ENCODE measurements around the gene CCDC83. TPM values are rescaled to one million over a fixed set of nuclear protein-coding genes. Genes with fewer than 3 reads are reported as not detected.

Gene CCDC83
- total and polyA plus RNA-seq, 2 donors (not counting 1 experiment from before 2014, with no cell fraction given) = under 0.01 TPM; not detected in 1

- DNase-seq (ENCODE audit: low read depth in 2 of 2) = no peak
- Histone ChIP-seq H3K27me3 (ENCODE audit: control insufficient read depth, insufficient read depth, low read length) (no peaks in the 10 kb centered on the region), H2AFZ (ENCODE audit: low read length) (no peak overlapping the region), H3K4me3 (replicated peaks in 1 of 4; ENCODE audit: control extremely low read depth in 1 of 4, insufficient read depth in 1 of 4, low read depth in 3 of 4, low read length in 4 of 4) (peak overlapping the region; percentile 44 to 74 (median 63)), H4K20me1 (ENCODE audit: control insufficient read depth, extremely low read depth, insufficient read depth, low read length) (no peaks in the 10 kb centered on the region), H3K36me3 (ENCODE audit: control insufficient read depth, insufficient read depth, low read length) (no peaks in the 10 kb centered on the region), H3K9me3 (ENCODE audit: control insufficient read depth, insufficient read depth, low read depth, low read length) (no peaks in the 10 kb centered on the region), H3K9ac (ENCODE audit: insufficient read depth, low read length) (peak overlapping the region; percentile 6), H3K4me1 (ENCODE audit: control insufficient read depth, extremely low read depth, insufficient read depth, low read length) (peaks cover 6% of the 10 kb centered on the region), H3K4me2 (ENCODE audit: extremely low read depth, insufficient read depth, low read length) (peak overlapping the region; percentile 85), H3K27ac (ENCODE audit: insufficient read depth, low read length) (no peak overlapping the region), H3K79me2 (ENCODE audit: control insufficient read depth, insufficient read depth, low read length) (no peaks in the 10 kb centered on the region)
- TF ChIP-seq CTCF (conservative IDR thresholded peaks at IDR 0.05 in 1 of 2, IDR thresholded peaks at IDR 0.05 in 1 of 2; ENCODE audit: low read depth in 1 of 2, low read length in 2 of 2) = no peak
- no peak for TF ChIP-seq EZH2 (IDR thresholded peaks at IDR 0.05; ENCODE audit: low read length, missing control alignments)
These were observed 44.7 kb upstream of the CCDC83 start for GRCh38 chr11:85810521-85810870.

DNA sequence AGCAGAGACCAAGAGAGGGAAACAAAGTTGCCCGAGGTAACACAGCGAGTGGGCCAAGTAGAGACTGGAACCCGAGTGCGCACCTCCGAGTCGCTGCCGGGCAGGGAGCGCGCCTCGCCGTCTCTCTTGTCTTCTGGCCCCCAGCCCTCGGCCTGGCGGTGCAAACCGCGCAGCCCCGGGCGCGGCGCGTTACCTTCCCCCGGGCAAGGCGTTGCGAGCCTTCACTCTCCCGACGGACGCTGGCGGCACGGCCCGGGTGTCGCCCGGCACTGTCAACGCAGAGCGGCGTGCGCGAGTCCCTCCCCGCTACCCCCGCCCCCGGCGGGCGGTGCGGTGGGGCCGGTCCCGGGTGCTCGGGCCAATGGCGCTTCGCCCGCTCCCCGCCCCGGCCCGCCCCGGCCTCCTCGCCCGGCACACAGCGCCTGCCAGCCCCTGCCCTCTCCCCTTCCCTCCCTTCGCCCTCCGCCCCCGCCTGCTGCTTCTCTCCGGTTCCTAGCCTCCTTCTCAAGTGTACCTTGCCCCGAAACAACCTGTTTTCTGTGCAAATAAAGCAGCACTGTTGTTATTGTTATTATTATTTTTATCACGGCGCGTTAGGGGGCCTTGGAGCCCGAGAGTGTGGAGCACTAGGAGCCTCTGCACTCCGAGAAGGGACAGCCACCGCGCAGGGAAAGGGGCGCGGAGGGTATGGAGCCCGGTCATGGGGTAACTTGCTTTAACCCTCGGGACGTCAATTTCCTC is 44.1 kb upstream of the CCDC83 start, which contains the start of gene SYTL2:
Gene SYTL2 (minus strand): TSS at position 271 of the 741 bp plus-strand sequence. CDS start 53,416 bp downstream, outside the sequence.
- TF ChIP-seq CTCF (conservative IDR thresholded peaks at IDR 0.05 in 1 of 2, IDR thresholded peaks at IDR 0.05 in 1 of 2; ENCODE audit: low read depth in 1 of 2, low read length in 2 of 2) (no peak), EZH2 (IDR thresholded peaks at IDR 0.05; ENCODE audit: low read length, missing control alignments) (no peak)
- H3K36me3 ChIP-seq (ENCODE audit: control insufficient read depth, insufficient read depth, low read length) = no peaks in the 10 kb centered on the region
- DNase-seq (ENCODE audit: low read depth in 2 of 2) = peak; percentile 34 to 61
- no peaks in the 10 kb centered on the region for H3K79me2 ChIP-seq (ENCODE audit: control insufficient read depth, insufficient read depth, low read length)
- peak within 1 kb of the TSS; percentile 85 for H3K4me2 ChIP-seq (ENCODE audit: extremely low read depth, insufficient read depth, low read length)
- H4K20me1 ChIP-seq (ENCODE audit: control insufficient read depth, extremely low read depth, insufficient read depth, low read length) = no peaks in the 10 kb centered on the region
- no peaks in the 10 kb centered on the region for H3K27me3 ChIP-seq (ENCODE audit: control insufficient read depth, insufficient read depth, low read length)
- peak within 1 kb of the TSS; percentile 16 for H3K27ac ChIP-seq (ENCODE audit: insufficient read depth, low read length)
- H3K4me3 ChIP-seq (replicated peaks in 1 of 4; ENCODE audit: control extremely low read depth in 1 of 4, insufficient read depth in 1 of 4, low read depth in 3 of 4, low read length in 4 of 4) = peak within 1 kb of the TSS; percentile 44 to 74 (median 63)
- no peaks in the 10 kb centered on the region for H3K9me3 ChIP-seq (ENCODE audit: control insufficient read depth, insufficient read depth, low read depth, low read length)
- peak within 1 kb of the TSS; percentile 17 for H3K9ac ChIP-seq (ENCODE audit: insufficient read depth, low read length)
- H2AFZ ChIP-seq (ENCODE audit: low read length) = peak within 1 kb of the TSS; percentile 27
- H3K4me1 ChIP-seq (ENCODE audit: control insufficient read depth, extremely low read depth, insufficient read depth, low read length) = peaks cover 6% of the 10 kb centered on the region

DNA sequence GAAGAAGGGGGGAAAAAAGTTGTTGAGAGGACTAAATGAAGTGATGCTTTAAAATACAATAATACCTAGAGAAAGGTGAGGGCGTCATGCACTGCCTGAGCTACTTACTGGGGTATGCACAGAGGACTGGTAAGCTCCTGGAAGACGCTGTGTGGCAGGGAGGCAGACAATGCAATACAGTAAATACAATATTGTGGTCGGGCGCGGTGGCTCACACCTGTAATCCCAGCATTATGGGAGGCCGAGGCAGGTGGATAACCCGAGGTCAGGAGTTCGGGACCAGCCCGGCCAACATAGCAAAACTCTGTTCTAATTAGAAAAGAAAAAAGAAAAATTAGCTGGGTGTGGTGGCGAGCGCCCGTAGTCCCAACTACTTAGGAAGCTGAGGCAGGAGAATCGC is 43.6 kb upstream of the CCDC83 start:
- H4K20me1 ChIP-seq (ENCODE audit: control insufficient read depth, extremely low read depth, insufficient read depth, low read length) = no peaks in the 10 kb centered on the region
- H3K4me1 ChIP-seq (ENCODE audit: control insufficient read depth, extremely low read depth, insufficient read depth, low read length) = peaks cover 10% of the 10 kb centered on the region
- H3K9me3 ChIP-seq (ENCODE audit: control insufficient read depth, insufficient read depth, low read depth, low read length) = no peaks in the 10 kb centered on the region
- no peaks in the 10 kb centered on the region for H3K36me3 ChIP-seq (ENCODE audit: control insufficient read depth, insufficient read depth, low read length)
- peak overlapping the region; percentile 16 for H3K27ac ChIP-seq (ENCODE audit: insufficient read depth, low read length)
- H3K27me3 ChIP-seq (ENCODE audit: control insufficient read depth, insufficient read depth, low read length) = no peaks in the 10 kb centered on the region
- DNase-seq (ENCODE audit: low read depth in 2 of 2) = no peak
- no peak for TF ChIP-seq CTCF (conservative IDR thresholded peaks at IDR 0.05 in 1 of 2, IDR thresholded peaks at IDR 0.05 in 1 of 2; ENCODE audit: low read depth in 1 of 2, low read length in 2 of 2)
- no peak for TF ChIP-seq EZH2 (IDR thresholded peaks at IDR 0.05; ENCODE audit: low read length, missing control alignments)
- H3K4me3 ChIP-seq (replicated peaks in 1 of 4; ENCODE audit: control extremely low read depth in 1 of 4, insufficient read depth in 1 of 4, low read depth in 3 of 4, low read length in 4 of 4) = peak overlapping the region; percentile 19 to 74 (median 37)
- no peak overlapping the region for H2AFZ ChIP-seq (ENCODE audit: low read length)
- no peak overlapping the region for H3K9ac ChIP-seq (ENCODE audit: insufficient read depth, low read length)
- H3K4me2 ChIP-seq (ENCODE audit: extremely low read depth, insufficient read depth, low read length) = peak overlapping the region; percentile 85
- no peaks in the 10 kb centered on the region for H3K79me2 ChIP-seq (ENCODE audit: control insufficient read depth, insufficient read depth, low read length)

Data from fibroblast of lung (primary cell).